ENCODE measurements around the gene GUCY2C. TPM values are rescaled to one million over a fixed set of nuclear protein-coding genes. Genes with fewer than 3 reads are reported as not detected.

The GUCY2C gene
- total and polyA plus RNA-seq, 2 donors (not counting 1 experiment from before 2014, with no cell fraction given): 0.28 to 0.37 TPM

DNA sequence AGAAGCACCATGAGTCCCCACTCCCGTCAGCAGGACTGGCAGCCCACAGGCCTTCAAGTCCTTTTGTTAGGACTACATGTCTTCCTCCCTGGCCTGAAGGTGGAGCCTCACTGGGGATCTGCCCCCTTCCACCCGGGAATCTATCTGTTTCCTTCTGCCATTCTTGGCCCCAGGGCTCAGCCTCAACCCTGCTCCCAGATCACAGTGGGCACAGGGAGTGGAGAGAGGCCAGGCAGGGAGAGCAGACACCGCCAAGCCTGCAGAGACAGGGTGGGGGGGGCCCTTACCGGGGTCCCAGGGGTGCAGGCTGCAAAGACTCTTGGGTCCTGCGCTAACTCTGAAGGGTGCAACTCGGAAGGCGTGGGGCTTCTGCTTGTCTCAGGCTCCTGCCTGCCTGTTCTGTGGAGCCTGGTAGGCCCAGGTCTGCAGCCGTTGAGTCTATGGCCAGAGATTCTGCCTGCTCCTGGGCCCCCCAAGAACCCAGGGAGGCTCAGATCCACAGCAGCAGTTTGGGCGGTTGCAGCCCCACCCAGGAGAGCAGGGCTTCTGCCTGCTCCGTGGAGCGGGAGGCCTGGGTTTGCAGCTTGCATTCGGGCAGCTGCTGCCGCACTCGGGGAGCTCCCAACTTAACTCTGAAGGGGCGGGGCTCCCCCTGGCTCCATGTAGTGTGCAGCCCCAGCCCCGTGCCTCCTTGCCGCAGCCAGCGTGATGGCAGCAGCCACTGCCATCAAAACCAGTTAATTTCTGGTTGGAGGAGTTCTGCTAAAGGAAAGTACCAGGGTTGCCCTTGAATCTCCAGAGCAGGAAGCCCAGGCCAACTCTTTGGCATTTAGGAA is 107.0 kb downstream of the GUCY2C start:
- ChIA-PET CTCF (no interaction called here), POLR2A (no interaction called here)
- intact Hi-C loops (cut with micrococcal nuclease): no loop called here
- Histone ChIP-seq H3K4me3 (ENCODE audit: control extremely low read depth in 1 of 5, extremely low read depth in 1 of 5, insufficient read depth in 1 of 5, low read depth in 2 of 5, low read length in 4 of 5) (no peak overlapping the region), H4K20me1 (ENCODE audit: control insufficient read depth, insufficient read depth, low read length, poor library complexity, severe bottlenecking) (no peaks in the 10 kb centered on the region), H2AFZ (ENCODE audit: insufficient read depth, low read depth, low read length, poor library complexity, severe bottlenecking) (no peak overlapping the region), H3K9ac (ENCODE audit: low read length) (no peak overlapping the region), H3K4me1 (ENCODE audit: control insufficient read depth in 2 of 2, insufficient read depth in 2 of 2, low read length in 2 of 2) (no peaks in the 10 kb centered on the region), H3K9me3 (ENCODE audit: control extremely low read depth in 1 of 3, control insufficient read depth in 2 of 3, insufficient read depth in 1 of 3, low read length in 2 of 3) (no peaks in the 10 kb centered on the region), H3K27me3 (replicated peaks in 1 of 4; ENCODE audit: control extremely low read depth in 1 of 4, control insufficient read depth in 3 of 4, insufficient read depth in 4 of 4, low read length in 3 of 4) (no peaks in the 10 kb centered on the region), H3K4me2 (replicated peaks; ENCODE audit: low read depth, low read length, poor library complexity, severe bottlenecking) (no peak overlapping the region), H3K79me2 (ENCODE audit: control insufficient read depth, insufficient read depth, low read length) (no peaks in the 10 kb centered on the region), H3K27ac (ENCODE audit: low read length in 2 of 2) (no peak overlapping the region), H3K36me3 (replicated peaks in 1 of 2; ENCODE audit: control extremely low read depth in 1 of 2, control insufficient read depth in 1 of 2, extremely low read depth in 1 of 2, insufficient read depth in 2 of 2, low read length in 1 of 2) (no peaks in the 10 kb centered on the region)
- no peaks in the 10 kb centered on the region for H3K4me1 Mint-ChIP-seq
- H3K27me3 Mint-ChIP-seq: no peaks in the 10 kb centered on the region
- H3K9me3 Mint-ChIP-seq (ENCODE audit: insufficient read depth): no peaks in the 10 kb centered on the region
- no peak for ATAC-seq (ENCODE audit: low read depth)
- WGBS (ENCODE audit: insufficient coverage): 96% methylated on average over 18 of the region's 18 CpGs
- no peak for DNase-seq
- TF ChIP-seq EZH2 (IDR thresholded peaks at IDR 0.05; ENCODE audit: borderline replicate concordance, insufficient read depth, low read depth, low read length, poor library complexity, severe bottlenecking): no peak
- TF ChIP-seq, protein P1, sequence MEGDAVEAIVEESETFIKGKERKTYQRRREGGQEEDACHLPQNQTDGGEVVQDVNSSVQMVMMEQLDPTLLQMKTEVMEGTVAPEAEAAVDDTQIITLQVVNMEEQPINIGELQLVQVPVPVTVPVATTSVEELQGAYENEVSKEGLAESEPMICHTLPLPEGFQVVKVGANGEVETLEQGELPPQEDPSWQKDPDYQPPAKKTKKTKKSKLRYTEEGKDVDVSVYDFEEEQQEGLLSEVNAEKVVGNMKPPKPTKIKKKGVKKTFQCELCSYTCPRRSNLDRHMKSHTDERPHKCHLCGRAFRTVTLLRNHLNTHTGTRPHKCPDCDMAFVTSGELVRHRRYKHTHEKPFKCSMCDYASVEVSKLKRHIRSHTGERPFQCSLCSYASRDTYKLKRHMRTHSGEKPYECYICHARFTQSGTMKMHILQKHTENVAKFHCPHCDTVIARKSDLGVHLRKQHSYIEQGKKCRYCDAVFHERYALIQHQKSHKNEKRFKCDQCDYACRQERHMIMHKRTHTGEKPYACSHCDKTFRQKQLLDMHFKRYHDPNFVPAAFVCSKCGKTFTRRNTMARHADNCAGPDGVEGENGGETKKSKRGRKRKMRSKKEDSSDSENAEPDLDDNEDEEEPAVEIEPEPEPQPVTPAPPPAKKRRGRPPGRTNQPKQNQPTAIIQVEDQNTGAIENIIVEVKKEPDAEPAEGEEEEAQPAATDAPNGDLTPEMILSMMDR (IDR thresholded peaks at IDR 0.05): no peak
- no peak overlapping the region for H3K27ac Mint-ChIP-seq
- no peak overlapping the region for H3K4me3 Mint-ChIP-seq

DNA sequence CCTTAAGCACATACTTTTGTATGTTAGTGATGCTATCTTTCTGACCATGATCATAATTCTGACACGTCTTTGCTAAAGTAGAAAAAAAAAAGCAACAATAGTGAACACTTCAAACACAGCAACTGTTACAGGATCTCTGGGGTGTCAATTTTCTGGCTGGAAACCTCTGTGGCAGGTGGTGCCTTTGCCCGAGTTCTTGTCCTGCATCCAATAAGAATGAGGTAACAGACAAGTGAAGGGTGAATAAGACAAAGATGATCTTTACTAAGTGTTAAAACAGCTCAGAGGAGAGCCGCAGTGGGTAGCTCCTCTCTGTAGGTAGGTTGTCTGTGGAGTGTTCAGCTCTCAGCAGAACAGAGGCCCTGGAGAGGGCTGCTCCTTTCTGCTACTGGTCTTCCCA is 107.8 kb downstream of the GUCY2C start:
- Mint-ChIP-seq H3K4me1 (no peaks in the 10 kb centered on the region), H3K27ac (no peak overlapping the region), H3K9me3 (ENCODE audit: insufficient read depth) (no peaks in the 10 kb centered on the region), H3K27me3 (no peaks in the 10 kb centered on the region), H3K4me3 (no peak overlapping the region)
- ATAC-seq (ENCODE audit: low read depth) (no peak), DNase-seq (no peak)
- TF ChIP-seq, protein P1 (IDR thresholded peaks at IDR 0.05): no peak
- no peak for TF ChIP-seq EZH2 (IDR thresholded peaks at IDR 0.05; ENCODE audit: borderline replicate concordance, insufficient read depth, low read depth, low read length, poor library complexity, severe bottlenecking)
- H3K27ac ChIP-seq (ENCODE audit: low read length in 2 of 2): no peak overlapping the region
- ChIA-PET CTCF (no interaction called here), POLR2A (no interaction called here)
- 80% methylated on average over 1 of the region's 3 CpGs for WGBS (ENCODE audit: insufficient coverage)
- H2AFZ ChIP-seq (ENCODE audit: insufficient read depth, low read depth, low read length, poor library complexity, severe bottlenecking): no peak overlapping the region
- H3K27me3 ChIP-seq (replicated peaks in 1 of 4; ENCODE audit: control extremely low read depth in 1 of 4, control insufficient read depth in 3 of 4, insufficient read depth in 4 of 4, low read length in 3 of 4): no peaks in the 10 kb centered on the region
- H3K4me1 ChIP-seq (ENCODE audit: control insufficient read depth in 2 of 2, insufficient read depth in 2 of 2, low read length in 2 of 2): no peaks in the 10 kb centered on the region
- no peaks in the 10 kb centered on the region for H3K9me3 ChIP-seq (ENCODE audit: control extremely low read depth in 1 of 3, control insufficient read depth in 2 of 3, insufficient read depth in 1 of 3, low read length in 2 of 3)
- no peak overlapping the region for H3K9ac ChIP-seq (ENCODE audit: low read length)
- H3K4me2 ChIP-seq (replicated peaks; ENCODE audit: low read depth, low read length, poor library complexity, severe bottlenecking): no peak overlapping the region
- H3K36me3 ChIP-seq (replicated peaks in 1 of 2; ENCODE audit: control extremely low read depth in 1 of 2, control insufficient read depth in 1 of 2, extremely low read depth in 1 of 2, insufficient read depth in 2 of 2, low read length in 1 of 2): no peaks in the 10 kb centered on the region
- H3K4me3 ChIP-seq (ENCODE audit: control extremely low read depth in 1 of 5, extremely low read depth in 1 of 5, insufficient read depth in 1 of 5, low read depth in 2 of 5, low read length in 4 of 5): no peak overlapping the region
- no peaks in the 10 kb centered on the region for H4K20me1 ChIP-seq (ENCODE audit: control insufficient read depth, insufficient read depth, low read length, poor library complexity, severe bottlenecking)
- H3K79me2 ChIP-seq (ENCODE audit: control insufficient read depth, insufficient read depth, low read length): no peaks in the 10 kb centered on the region
- intact Hi-C loops (cut with micrococcal nuclease): no loop called here
